ENCODE data around the gene NEXN. TPM values are rescaled to one million over a fixed set of nuclear protein-coding genes. Genes with fewer than 3 reads are reported as not detected.

The NEXN gene
- total and polyA plus RNA-seq, 2 of the 13 experiments (the other 11 are each of a cell fraction or from before 2014, with no cell fraction given), result 0.07 to 0.97 TPM

DNA sequence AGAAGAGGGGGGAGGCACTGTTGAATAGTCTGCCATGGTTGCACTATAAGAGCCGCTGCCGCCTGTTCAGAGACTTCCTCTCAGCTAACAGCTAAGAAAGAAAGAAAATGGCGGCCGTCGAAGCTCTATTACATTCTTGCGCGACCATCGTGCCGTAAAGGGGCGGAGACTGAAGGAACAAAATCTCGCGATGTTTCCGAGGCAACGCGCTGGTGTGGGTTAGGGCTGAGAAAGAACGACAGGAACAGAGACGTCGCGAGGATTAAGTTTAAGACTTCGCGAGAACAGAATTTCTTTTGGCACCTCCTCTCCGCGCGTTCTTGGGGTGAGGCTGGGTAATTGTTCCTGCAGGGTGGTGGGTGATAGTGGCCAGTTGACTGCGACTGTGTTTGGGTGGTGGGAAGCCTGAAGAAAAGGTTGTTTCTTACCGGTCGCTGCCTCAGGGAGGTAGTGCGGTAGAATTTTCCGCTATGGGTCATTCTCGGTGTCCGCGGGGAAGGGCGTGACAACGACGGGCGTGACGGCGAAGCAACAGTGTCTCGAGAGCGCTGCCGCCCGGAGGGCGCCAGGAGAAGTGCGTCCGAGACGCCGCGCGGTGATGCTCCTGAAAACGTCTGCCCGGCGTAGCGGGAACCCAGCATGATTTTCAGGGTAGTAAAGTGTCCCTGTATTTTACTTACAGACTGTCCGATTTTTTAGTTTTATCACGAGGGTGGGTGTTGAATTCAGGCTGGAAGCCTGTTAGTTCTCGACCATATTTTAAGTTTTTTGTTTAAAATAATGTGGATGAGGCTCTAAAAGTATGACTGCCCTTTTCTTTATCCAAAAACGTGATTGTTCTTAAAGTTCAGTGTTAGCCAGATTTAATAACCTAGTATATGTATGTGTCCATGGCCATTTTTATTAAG is 90.8 kb downstream of the NEXN start, which contains the start of gene FUBP1 (continued):
- TF ChIP-seq RFXANK (CRISPR knock-in tag; IDR thresholded peaks at IDR 0.05) (0 out of 2 replicates have a peak, but pooled peaks have one; percentile 44), HOXD1 (CRISPR knock-in tag; IDR thresholded peaks at IDR 0.05) (no peak), MIXL1 (CRISPR knock-in tag; IDR thresholded peaks at IDR 0.05) (peak; percentile 17; the same call in 1 of the 2 replicates), ZMYM2 (CRISPR knock-in tag; IDR thresholded peaks at IDR 0.05) (no peak), ZBTB37 (CRISPR knock-in tag; IDR thresholded peaks at IDR 0.05) (no peak), POLR2AphosphoS2 (IDR thresholded peaks at IDR 0.05; ENCODE audit: low read depth, low read length) (peak; percentile 79), ZNF451 (CRISPR knock-in tag; IDR thresholded peaks at IDR 0.05) (0 out of 2 replicates have a peak, but pooled peaks have one; percentile 43), FOSL2 (CRISPR knock-in tag; IDR thresholded peaks at IDR 0.05) (no peak), XRCC5 (optimal IDR thresholded peaks at IDR 0.05; ENCODE audit: low read length) (no peak), ATF6 (CRISPR knock-in tag; conservative IDR thresholded peaks at IDR 0.05) (0 out of 2 replicates have a peak, but pooled peaks have one; percentile 30), SP4 (CRISPR knock-in tag; IDR thresholded peaks at IDR 0.05) (peak; percentile 45), SMYD3 (CRISPR knock-in tag; IDR thresholded peaks at IDR 0.05) (no peak; the same call in 1 of the 2 replicates), DMAP1 (CRISPR knock-in tag; IDR thresholded peaks at IDR 0.05) (peak; percentile 86), ZNF75D (CRISPR knock-in tag; IDR thresholded peaks at IDR 0.05; ENCODE audit: borderline replicate concordance) (no peak), TP53 (CRISPR knock-in tag; conservative IDR thresholded peaks at IDR 0.05) (0 out of 2 replicates have a peak, but pooled peaks have one; percentile 6), EHMT2 (IDR thresholded peaks at IDR 0.05; ENCODE audit: borderline replicate concordance, low read depth, low read length) (no peak), MXD4 (CRISPR knock-in tag; IDR thresholded peaks at IDR 0.05) (no peak; the same call in 1 of the 2 replicates), ASH2L (IDR thresholded peaks at IDR 0.05; ENCODE audit: insufficient read length, low read depth, low read length) (peak; percentile 94)
- TF ChIP-seq, protein P1, sequence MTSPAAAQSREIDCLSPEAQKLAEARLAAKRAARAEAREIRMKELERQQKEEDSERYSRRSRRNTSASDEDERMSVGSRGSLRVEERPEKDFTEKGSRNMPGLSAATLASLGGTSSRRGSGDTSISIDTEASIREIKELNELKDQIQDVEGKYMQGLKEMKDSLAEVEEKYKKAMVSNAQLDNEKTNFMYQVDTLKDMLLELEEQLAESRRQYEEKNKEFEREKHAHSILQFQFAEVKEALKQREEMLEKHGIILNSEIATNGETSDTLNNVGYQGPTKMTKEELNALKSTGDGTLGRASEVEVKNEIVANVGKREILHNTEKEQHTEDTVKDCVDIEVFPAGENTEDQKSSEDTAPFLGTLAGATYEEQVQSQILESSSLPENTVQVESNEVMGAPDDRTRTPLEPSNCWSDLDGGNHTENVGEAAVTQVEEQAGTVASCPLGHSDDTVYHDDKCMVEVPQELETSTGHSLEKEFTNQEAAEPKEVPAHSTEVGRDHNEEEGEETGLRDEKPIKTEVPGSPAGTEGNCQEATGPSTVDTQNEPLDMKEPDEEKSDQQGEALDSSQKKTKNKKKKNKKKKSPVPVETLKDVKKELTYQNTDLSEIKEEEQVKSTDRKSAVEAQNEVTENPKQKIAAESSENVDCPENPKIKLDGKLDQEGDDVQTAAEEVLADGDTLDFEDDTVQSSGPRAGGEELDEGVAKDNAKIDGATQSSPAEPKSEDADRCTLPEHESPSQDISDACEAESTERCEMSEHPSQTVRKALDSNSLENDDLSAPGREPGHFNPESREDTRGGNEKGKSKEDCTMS (CRISPR knock-in tag; conservative IDR thresholded peaks at IDR 0.05), result no peak
- TF ChIP-seq, protein P2, sequence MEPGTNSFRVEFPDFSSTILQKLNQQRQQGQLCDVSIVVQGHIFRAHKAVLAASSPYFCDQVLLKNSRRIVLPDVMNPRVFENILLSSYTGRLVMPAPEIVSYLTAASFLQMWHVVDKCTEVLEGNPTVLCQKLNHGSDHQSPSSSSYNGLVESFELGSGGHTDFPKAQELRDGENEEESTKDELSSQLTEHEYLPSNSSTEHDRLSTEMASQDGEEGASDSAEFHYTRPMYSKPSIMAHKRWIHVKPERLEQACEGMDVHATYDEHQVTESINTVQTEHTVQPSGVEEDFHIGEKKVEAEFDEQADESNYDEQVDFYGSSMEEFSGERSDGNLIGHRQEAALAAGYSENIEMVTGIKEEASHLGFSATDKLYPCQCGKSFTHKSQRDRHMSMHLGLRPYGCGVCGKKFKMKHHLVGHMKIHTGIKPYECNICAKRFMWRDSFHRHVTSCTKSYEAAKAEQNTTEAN (CRISPR knock-in tag; conservative IDR thresholded peaks at IDR 0.05), result 0 out of 2 replicates have a peak, but pooled peaks have one; percentile 33
- TF ChIP-seq, protein P3, sequence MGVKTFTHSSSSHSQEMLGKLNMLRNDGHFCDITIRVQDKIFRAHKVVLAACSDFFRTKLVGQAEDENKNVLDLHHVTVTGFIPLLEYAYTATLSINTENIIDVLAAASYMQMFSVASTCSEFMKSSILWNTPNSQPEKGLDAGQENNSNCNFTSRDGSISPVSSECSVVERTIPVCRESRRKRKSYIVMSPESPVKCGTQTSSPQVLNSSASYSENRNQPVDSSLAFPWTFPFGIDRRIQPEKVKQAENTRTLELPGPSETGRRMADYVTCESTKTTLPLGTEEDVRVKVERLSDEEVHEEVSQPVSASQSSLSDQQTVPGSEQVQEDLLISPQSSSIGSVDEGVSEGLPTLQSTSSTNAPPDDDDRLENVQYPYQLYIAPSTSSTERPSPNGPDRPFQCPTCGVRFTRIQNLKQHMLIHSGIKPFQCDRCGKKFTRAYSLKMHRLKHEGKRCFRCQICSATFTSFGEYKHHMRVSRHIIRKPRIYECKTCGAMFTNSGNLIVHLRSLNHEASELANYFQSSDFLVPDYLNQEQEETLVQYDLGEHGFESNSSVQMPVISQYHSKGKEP (CRISPR knock-in tag; IDR thresholded peaks at IDR 0.05), result no peak

Data from HepG2 (cell line).